Lung (tissue), 12 donors: ENCODE results near the gene CHMP1B. TPM values are rescaled to one million over a fixed set of nuclear protein-coding genes. Genes with fewer than 3 reads are reported as not detected.

Source experiments
- ATAC-seq: fragments of 200-7000 bp; cut with Tn5 transposase; one replicate; pipeline ENCODE4 v1.9.1; 2020; ENCODE audit warnings: moderate number of reproducible peaks; ENCODE audit not compliant: insufficient read depth, low FRiP score
- DNase-seq, 3 donors: peaks; one replicate each; pipeline ENCODE4 v3.0.0-alpha.2; 2013 to 2017
- H3K27ac ChIP-seq, 2 donors: one replicate each; pipeline ENCODE4 v1.5.1; 2013; ENCODE audit warnings: mild to moderate bottlenecking in 2 of 2, moderate library complexity in 2 of 2, control low read depth in 1 of 2, inconsistent platforms in 1 of 2, low read depth in 1 of 2, low read length in 1 of 2
- H3K27me3 ChIP-seq, 3 donors: one replicate each; pipeline ENCODE4 v1.5.1; 2013; ENCODE audit warnings: low read length in 2 of 3; ENCODE audit not compliant: control insufficient read depth in 3 of 3, insufficient read depth in 3 of 3
- H3K36me3 ChIP-seq, 4 donors: one replicate each; pipeline ENCODE4 v1.5.1; 2013; ENCODE audit warnings: low read length in 4 of 4, mild to moderate bottlenecking in 1 of 4, moderate library complexity in 1 of 4; ENCODE audit not compliant: control insufficient read depth in 4 of 4, insufficient read depth in 4 of 4
- H3K4me1 ChIP-seq, 5 donors: one replicate each; pipeline ENCODE4 v1.5.1; 2013; ENCODE audit warnings: low read length in 5 of 5, mild to moderate bottlenecking in 2 of 5, moderate library complexity in 1 of 5; ENCODE audit not compliant: control insufficient read depth in 5 of 5, insufficient read depth in 5 of 5
- H3K4me3 ChIP-seq: one replicate; pipeline ENCODE4 v1.5.1; 2013; ENCODE audit warnings: mild to moderate bottlenecking, control low read depth, moderate library complexity
- H3K9ac ChIP-seq, 2 donors: one replicate each; pipeline ENCODE4 v1.5.1; 2013; ENCODE audit warnings: low read length in 2 of 2, control low read depth in 1 of 2; ENCODE audit not compliant: insufficient read depth in 1 of 2
- H3K9me3 ChIP-seq, 4 donors: one replicate each; pipeline ENCODE4 v1.5.1; 2013; ENCODE audit warnings: low read length in 3 of 4, mild to moderate bottlenecking in 1 of 4, moderate library complexity in 1 of 4; ENCODE audit not compliant: control insufficient read depth in 4 of 4, insufficient read depth in 3 of 4
- WGBS, 2 donors: extraction: QIAGEN DNeasy Blood & Tissue Kit; methylation state at CpG; one replicate each; pipeline ENCODE4 v1.1.7; 2013; 5-methylcytosine and 5-hydroxymethylcytosine counted together
- polyA plus RNA-seq, 2 donors: library from polyadenylated mRNA; stranded (reverse); fragments of 200-250 nt; gene quantifications; one replicate each; pipeline ENCODE4 v1.2.1, GENCODE V29; 2013
- total RNA-seq, 2 donors: library from RNA; depleted of rRNA in 1 of 2; stranded (reverse); fragments of >200 nt in 1 of 2; gene quantifications; one replicate each; pipeline ENCODE4 v1.2.1, GENCODE V29; 2014 to 2021
- TF ChIP-seq, protein P1 (sequence below): IDR thresholded peaks from 2 replicates; pipeline ENCODE4 v1.5.1; 2012; ENCODE audit warnings: mild to moderate bottlenecking; ENCODE audit errors: control extremely low read depth, extremely low read depth
- donor health status: control.
- donor health status: control.
- donor health status: Bipolar disorder and iron deficiency.
- donor health status: healthy.
- donor health status: DM: yes; HTN: yes; CAD: no.

CHMP1B gene
- total and polyA plus RNA-seq, 4 donors: 34.6 to 56.2 (median 40.3) TPM

DNA sequence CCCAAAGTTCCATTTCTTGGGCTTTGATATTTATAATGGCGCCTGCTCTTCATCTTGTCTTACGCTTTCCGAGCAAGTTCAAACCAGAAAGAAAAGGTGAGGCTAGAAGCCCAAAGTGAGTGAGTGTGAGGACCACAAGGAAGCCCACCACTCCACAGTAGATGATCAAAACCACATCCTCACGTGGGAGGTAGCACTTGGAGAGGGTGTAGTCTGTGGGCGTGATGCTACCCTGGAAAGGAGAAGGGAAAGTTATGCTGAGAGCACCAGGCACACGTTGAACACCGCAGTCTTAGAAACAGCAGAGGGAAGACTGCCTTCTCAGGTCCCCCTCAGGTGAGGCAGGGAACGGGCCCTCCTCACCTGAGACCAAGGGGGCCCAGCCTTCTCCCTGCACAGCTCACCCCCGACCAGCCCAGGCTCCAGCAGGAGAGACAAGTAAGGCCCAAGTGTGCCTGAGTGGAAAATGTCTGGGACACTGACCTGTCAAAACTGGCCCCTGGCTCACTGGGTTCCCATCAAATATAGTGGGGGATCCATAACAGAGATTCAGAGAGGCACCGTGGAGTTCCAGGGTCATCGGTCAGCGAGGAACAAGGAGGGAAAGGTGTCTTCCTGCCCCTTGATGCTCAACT is 33.3 kb downstream of the CHMP1B start:
- TF ChIP-seq, protein P1, sequence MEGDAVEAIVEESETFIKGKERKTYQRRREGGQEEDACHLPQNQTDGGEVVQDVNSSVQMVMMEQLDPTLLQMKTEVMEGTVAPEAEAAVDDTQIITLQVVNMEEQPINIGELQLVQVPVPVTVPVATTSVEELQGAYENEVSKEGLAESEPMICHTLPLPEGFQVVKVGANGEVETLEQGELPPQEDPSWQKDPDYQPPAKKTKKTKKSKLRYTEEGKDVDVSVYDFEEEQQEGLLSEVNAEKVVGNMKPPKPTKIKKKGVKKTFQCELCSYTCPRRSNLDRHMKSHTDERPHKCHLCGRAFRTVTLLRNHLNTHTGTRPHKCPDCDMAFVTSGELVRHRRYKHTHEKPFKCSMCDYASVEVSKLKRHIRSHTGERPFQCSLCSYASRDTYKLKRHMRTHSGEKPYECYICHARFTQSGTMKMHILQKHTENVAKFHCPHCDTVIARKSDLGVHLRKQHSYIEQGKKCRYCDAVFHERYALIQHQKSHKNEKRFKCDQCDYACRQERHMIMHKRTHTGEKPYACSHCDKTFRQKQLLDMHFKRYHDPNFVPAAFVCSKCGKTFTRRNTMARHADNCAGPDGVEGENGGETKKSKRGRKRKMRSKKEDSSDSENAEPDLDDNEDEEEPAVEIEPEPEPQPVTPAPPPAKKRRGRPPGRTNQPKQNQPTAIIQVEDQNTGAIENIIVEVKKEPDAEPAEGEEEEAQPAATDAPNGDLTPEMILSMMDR: no peak
- ATAC-seq (no peak), DNase-seq (no peak)
- Histone ChIP-seq H3K9ac (no peak overlapping the region), H3K36me3 (peaks cover 12 to 23% (median 17%) of the 10 kb centered on the region in 4 donors), H3K4me1 (peaks cover 0 to 5% (median 0%) of the 10 kb centered on the region in 5 donors), H3K9me3 (no peaks in the 10 kb centered on the region), H3K4me3 (no peak overlapping the region), H3K27ac (no peak overlapping the region), H3K27me3 (no peaks in the 10 kb centered on the region)
- WGBS, 2 donors: 83 to 88% methylated on average over 12 of the region's 12 CpGs

DNA sequence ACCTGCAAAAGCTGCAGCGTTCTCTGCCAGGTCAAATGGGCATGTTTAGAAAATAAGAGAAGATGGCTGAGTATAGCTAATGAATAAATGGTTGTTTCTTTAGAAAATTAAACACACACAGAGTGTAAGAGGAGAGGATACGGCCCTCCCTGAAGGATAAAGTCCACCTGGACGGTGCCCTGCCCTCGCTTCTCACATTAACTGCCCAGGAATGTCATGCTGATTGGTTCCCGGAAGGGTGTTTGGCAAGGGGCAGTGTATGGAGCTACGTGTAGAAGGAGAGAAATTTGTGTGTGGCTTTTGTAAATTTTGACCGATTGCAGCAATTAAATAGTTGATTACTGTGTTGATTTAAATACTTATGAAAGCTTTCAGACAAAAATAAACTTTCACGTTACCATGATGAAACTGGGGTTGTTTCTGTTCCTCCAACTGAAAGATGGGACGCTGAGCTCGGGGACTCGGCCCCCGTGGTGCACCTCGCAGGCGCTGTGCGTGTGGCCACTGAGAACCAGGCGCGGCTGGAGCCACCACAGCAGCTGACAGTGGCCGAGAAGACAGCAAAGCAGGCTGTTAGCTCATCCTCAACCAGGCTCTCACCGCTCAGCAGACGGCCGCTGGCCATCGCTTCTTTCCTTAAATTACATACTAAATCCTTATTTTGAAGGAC is 34.2 kb downstream of the CHMP1B start:
- DNase-seq: no peak
- no peak overlapping the region for H3K9ac ChIP-seq

DNA sequence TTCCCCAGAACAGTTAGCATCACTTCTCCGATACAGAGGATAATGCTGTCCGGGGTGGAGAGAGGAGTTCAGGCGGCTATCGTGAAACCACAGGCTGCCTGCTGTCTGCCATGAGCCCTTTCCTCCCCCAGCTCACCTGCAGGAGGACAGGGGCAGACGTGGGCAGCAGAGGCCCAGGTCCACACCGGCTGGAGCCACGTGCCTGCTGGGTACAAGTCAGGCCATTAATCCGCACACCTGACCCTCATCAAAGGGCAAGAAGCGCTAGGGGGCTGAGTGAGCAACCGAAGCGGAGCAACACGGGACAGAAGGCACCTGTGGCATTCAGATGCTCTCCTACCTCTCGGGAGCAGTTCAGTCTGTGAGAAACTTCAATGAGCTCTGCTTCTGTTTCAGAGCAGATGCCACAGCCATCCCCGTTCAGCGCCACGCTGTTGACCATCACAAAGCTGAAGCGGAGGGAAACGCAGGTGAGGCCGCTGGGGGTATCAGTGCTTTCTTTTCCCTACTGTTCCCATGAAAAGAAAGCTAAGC is 35.4 kb downstream of the CHMP1B start:
- WGBS, 2 donors: 91 to 94% methylated on average over 19 of the region's 19 CpGs
- Histone ChIP-seq H3K4me1 (peaks cover 0 to 5% (median 0%) of the 10 kb centered on the region in 5 donors), H3K4me3 (no peak overlapping the region), H3K9ac (no peak overlapping the region), H3K27ac (no peak overlapping the region), H3K27me3 (no peaks in the 10 kb centered on the region), H3K9me3 (no peaks in the 10 kb centered on the region), H3K36me3 (peaks cover 12 to 25% (median 22%) of the 10 kb centered on the region in 4 donors)
- TF ChIP-seq, protein P1: no peak
- ATAC-seq (no peak), DNase-seq (no peak)

More for the DNA sequence above, 34.2 kb downstream of the CHMP1B start:
- no peak overlapping the region for H3K27ac ChIP-seq
- peaks cover 0 to 5% (median 0%) of the 10 kb centered on the region in 5 donors for H3K4me1 ChIP-seq
- WGBS, 2 donors: 78 to 84% methylated on average over 22 of the region's 22 CpGs
- H3K36me3 ChIP-seq: peaks cover 12 to 27% (median 18%) of the 10 kb centered on the region in 4 donors
- H3K27me3 ChIP-seq: no peaks in the 10 kb centered on the region
- no peaks in the 10 kb centered on the region for H3K9me3 ChIP-seq
- ATAC-seq: no peak
- H3K4me3 ChIP-seq: no peak overlapping the region
- TF ChIP-seq, protein P1: no peak
